Left lung (tissue), 10 donors: ENCODE results near the gene INKA2. TPM values are rescaled to one million over a fixed set of nuclear protein-coding genes. Genes with fewer than 3 reads are reported as not detected.

Experiments used
- ATAC-seq: fragments of 200-7000 bp; cut with Tn5 transposase; one replicate; pipeline ENCODE4 v1.9.1; 2020; ENCODE audit warnings: moderate library complexity
- DNase-seq, 4 donors: peaks; one replicate each; pipeline ENCODE4 v3.0.0-alpha.2; 2013 to 2020
- H3K27ac ChIP-seq, 2 donors: fragments of 200-600 bp; sonication (generic) in 1 of 2; one replicate each; pipeline versions ENCODE4 v1.5.0 to v1.8.0; 2020 to 2021
- H3K27me3 ChIP-seq, 2 donors: fragments of 200-600 bp; sonication (generic) in 1 of 2; one replicate each; pipeline versions ENCODE4 v1.5.0 to v1.8.0; 2020 to 2021
- H3K36me3 ChIP-seq, 2 donors: fragments of 200-600 bp; sonication (generic) in 1 of 2; one replicate each; pipeline versions ENCODE4 v1.5.0 to v1.8.0; 2020 to 2021
- H3K4me1 ChIP-seq, 2 donors: fragments of 200-600 bp; one replicate each; pipeline ENCODE4 v1.8.0; 2021
- H3K4me3 ChIP-seq, 2 donors: fragments of 200-600 bp; sonication (generic) in 1 of 2; one replicate each; pipeline versions ENCODE4 v1.5.0 to v1.8.0; 2020 to 2021; ENCODE audit warnings: mild to moderate bottlenecking in 1 of 2
- H3K9me3 ChIP-seq, 2 donors: fragments of 200-600 bp; sonication (generic) in 1 of 2; one replicate each; pipeline versions ENCODE4 v1.5.0 to v1.8.0; 2020 to 2021
- intact Hi-C, 2 donors: fragments of 100-400 bp; cut with DNase I; formaldehyde crosslinking; loops; one replicate each; pipeline versions ENCODE4 v1.11.2 to v1.14.2; 2022
- polyA plus RNA-seq, 6 donors: library from polyadenylated mRNA; unstranded; fragments of 120-200 nt; gene quantifications; one replicate each; pipeline ENCODE4 v1.2.1, GENCODE V29; 2013; ENCODE audit not compliant: insufficient read length in 6 of 6
- total RNA-seq, 2 donors: library from RNA; stranded (reverse); fragmentation: NEBNext Ultra II Directional; extraction: Animal tissue kit (Norgen Biotek cat#: 25700); gene quantifications; one replicate each; pipeline ENCODE4 v1.2.1, GENCODE V29; 2021
- TF ChIP-seq, protein P1 (sequence below), 2 donors: fragments of 200-600 bp; sonication (generic) in 1 of 2; IDR thresholded peaks; one replicate each; pipeline versions ENCODE4 v1.5.0 to v1.8.0; 2021; ENCODE audit warnings: antibody characterized with exemption in 2 of 2
- donor health status: DM: no; HTN: yes; CAD: no.
- donor health status: DM: no; HTN: no; CAD: no.

Gene INKA2
- total and polyA plus RNA-seq, 8 donors: 3.4 to 13.8 (median 5.1) TPM

DNA sequence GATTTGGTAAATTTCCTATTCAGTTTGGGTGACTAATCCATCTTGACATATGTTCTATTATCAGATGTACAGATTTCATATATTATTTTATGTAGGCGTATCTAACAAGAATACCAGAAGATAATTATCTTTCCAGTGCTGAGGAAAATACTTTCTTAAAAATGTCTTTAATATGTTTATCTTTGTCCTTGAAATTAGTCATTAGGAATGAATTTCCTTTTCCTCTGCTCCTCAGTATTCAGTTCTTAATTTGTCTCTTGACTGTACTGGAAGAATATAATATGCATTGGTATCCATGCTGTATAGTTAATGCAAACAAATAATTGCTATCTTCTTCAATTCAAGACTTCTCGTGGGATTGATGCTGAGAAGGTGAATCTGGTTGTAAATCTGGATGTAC, 23.1 kb upstream of the INKA2 start:
- no peaks in the 10 kb centered on the region for H3K9me3 ChIP-seq
- TF ChIP-seq, protein P1, sequence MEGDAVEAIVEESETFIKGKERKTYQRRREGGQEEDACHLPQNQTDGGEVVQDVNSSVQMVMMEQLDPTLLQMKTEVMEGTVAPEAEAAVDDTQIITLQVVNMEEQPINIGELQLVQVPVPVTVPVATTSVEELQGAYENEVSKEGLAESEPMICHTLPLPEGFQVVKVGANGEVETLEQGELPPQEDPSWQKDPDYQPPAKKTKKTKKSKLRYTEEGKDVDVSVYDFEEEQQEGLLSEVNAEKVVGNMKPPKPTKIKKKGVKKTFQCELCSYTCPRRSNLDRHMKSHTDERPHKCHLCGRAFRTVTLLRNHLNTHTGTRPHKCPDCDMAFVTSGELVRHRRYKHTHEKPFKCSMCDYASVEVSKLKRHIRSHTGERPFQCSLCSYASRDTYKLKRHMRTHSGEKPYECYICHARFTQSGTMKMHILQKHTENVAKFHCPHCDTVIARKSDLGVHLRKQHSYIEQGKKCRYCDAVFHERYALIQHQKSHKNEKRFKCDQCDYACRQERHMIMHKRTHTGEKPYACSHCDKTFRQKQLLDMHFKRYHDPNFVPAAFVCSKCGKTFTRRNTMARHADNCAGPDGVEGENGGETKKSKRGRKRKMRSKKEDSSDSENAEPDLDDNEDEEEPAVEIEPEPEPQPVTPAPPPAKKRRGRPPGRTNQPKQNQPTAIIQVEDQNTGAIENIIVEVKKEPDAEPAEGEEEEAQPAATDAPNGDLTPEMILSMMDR (IDR thresholded peaks at IDR 0.05): no peak
- no peaks in the 10 kb centered on the region for H3K27me3 ChIP-seq
- intact Hi-C loops: no loop called here
- DNase-seq (no peak), ATAC-seq (no peak)
- H3K27ac ChIP-seq: no peak overlapping the region
- peaks cover 5 to 78% of the 10 kb centered on the region in 2 donors for H3K36me3 ChIP-seq
- H3K4me1 ChIP-seq: peaks cover 0 to 8% of the 10 kb centered on the region in 2 donors
- no peak overlapping the region for H3K4me3 ChIP-seq

DNA sequence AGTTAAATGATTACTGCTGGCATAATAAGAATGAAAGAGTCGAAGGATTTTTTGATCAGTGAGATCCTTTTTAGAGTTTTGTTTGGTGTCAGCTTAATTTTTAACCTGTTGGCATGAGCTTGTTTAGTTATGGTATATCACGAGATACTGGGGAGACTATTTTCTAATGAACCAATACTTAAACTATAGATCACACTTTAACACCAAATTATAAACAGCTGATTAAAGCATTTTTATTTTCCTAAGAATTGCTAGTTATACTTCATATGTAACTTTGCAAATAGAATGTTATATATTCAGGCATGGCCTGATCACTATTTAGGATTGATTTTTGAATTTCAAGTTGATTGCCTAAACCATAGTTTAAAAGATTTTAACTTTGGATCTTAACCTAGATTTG, 22.5 kb upstream of the INKA2 start:
- DNase-seq: no peak
- H3K36me3 ChIP-seq: peaks cover 5 to 72% of the 10 kb centered on the region in 2 donors
- no peaks in the 10 kb centered on the region for H3K9me3 ChIP-seq
- no peak overlapping the region for H3K4me3 ChIP-seq
- TF ChIP-seq, protein P1 (IDR thresholded peaks at IDR 0.05): no peak
- no peak for ATAC-seq
- H3K27me3 ChIP-seq: no peaks in the 10 kb centered on the region
- H3K4me1 ChIP-seq: peaks cover 4 to 14% of the 10 kb centered on the region in 2 donors
- intact Hi-C loops: no loop called here
- no peak overlapping the region for H3K27ac ChIP-seq

DNA sequence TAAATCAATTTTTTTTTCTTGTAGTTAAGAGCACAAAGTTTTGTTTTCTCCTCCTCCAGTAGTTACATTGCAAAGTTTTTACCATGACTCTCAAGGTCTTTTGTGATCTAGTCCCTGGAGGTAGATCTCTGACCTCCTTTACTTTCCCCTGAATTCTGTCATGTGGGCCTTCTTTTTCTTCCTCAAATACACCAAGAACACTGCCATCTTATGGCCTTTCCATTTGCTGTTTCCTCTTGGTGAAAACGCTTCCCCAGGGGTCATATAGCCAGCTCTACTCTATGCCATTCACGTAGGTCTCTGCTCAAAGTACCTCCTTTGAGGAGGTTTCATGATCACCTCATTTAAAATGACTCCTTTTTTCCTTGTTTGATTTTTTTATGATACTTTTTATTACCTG, 19.2 kb upstream of the INKA2 start:
- intact Hi-C loops: loop anchor here in 1 of 2 donors (10.0 kb wide), 1 partner anchor 254 kb away; the partner anchor contains the start of genes ADORA3 and TMIGD3
- ATAC-seq: no peak
- peaks cover 12 to 28% of the 10 kb centered on the region in 2 donors for H3K4me1 ChIP-seq
- no peak overlapping the region for H3K27ac ChIP-seq
- no peak overlapping the region for H3K4me3 ChIP-seq
- no peaks in the 10 kb centered on the region for H3K27me3 ChIP-seq
- no peaks in the 10 kb centered on the region for H3K9me3 ChIP-seq
- TF ChIP-seq, protein P1 (IDR thresholded peaks at IDR 0.05): no peak
- peaks cover 5 to 39% of the 10 kb centered on the region in 2 donors for H3K36me3 ChIP-seq
- DNase-seq: no peak

DNA sequence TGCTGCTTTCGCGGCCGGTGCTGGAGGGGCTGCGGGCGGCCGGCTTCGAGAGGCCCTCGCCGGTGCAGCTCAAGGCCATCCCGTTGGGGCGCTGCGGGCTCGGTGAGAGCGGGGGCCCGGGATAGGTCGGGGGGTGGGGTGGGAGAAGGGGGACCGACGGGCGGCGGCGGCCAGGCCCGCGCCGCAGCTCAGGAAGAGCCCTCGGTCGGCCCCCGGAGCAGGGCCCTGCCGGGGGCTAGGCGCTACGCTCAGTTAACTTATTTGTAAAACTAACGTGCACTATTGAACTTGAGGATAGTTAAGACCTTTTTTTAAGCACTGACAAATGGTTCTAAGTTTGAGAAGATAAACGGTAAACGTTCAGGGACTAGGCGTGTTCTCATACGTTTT, 16.9 kb upstream of the INKA2 start:
- Histone ChIP-seq H3K36me3 (peaks cover 0 to 21% of the 10 kb centered on the region in 2 donors), H3K4me1 (peaks cover 12 to 28% of the 10 kb centered on the region in 2 donors), H3K9me3 (no peaks in the 10 kb centered on the region), H3K27me3 (no peaks in the 10 kb centered on the region), H3K4me3 (peak overlapping the region; percentile 63 to 78), H3K27ac (peak overlapping the region; percentile 92 to 95)
- ATAC-seq (peak; percentile 33), DNase-seq (no peak)
- TF ChIP-seq, protein P1 (IDR thresholded peaks at IDR 0.05): no peak
- intact Hi-C loops: loop anchor here in 1 of 2 donors (10.0 kb wide), 1 partner anchor 251 kb away; the partner anchor contains the start of genes ADORA3 and TMIGD3

DNA sequence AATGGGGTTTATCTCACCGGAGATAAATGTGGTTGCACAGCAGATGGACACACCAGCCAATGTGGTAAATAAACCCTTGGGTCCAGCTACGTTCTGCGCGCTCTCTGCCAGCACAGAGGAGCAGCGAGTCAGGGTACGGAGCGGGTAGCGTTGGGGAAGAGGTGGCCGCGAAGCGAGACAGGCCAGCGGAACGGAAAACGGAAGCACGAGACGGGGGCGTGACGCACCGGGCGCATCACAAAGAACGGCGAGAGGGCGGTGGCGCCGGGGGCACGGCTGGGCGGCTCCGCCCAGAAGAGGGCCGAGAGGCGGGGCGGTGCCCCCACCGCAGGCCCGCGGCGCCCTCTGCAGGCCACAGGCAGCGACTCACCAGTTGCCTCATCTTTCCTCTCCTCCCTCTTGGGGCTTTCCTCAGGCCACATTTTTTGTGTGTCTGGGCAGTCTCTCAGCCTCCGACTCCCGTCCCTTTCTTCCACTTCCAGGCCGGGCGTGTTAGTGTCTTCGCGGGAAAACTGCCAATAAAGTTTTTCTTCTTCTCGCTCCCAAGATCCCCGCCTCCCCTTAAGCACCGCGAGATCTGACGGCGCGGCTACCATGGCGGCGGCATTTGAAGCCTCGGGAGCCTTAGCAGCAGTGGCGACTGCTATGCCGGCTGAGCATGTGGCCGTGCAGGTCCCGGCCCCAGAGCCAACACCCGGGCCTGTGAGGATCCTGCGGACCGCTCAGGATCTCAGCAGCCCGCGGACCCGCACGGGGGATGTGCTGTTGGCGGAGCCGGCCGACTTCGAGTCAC, 16.3 kb upstream of the INKA2 start, which contains the start of gene DDX20:
Gene DDX20, plus strand, starts transcription at position 571 of the 793 bp plus-strand sequence. Its CDS starts 24 bp downstream, at position 595.
- Histone ChIP-seq H3K9me3 (no peaks in the 10 kb centered on the region), H3K36me3 (peaks cover 0 to 15% of the 10 kb centered on the region in 2 donors), H3K4me1 (peaks cover 12 to 28% of the 10 kb centered on the region in 2 donors), H3K27ac (peak within 1 kb of the TSS; percentile 92 to 95), H3K4me3 (peak within 1 kb of the TSS; percentile 63 to 78), H3K27me3 (no peaks in the 10 kb centered on the region)
- peak; percentile 99 for ATAC-seq
- peak; percentile 94 to 99 (median 98) for DNase-seq
- intact Hi-C loops: loop anchor here in 1 of 2 donors (10.0 kb wide), 1 partner anchor 251 kb away; the partner anchor contains the start of genes ADORA3 and TMIGD3
- TF ChIP-seq, protein P1 (IDR thresholded peaks at IDR 0.05): peak; percentile 80 to 83
